ENCODE data around the gene USP35.

The USP35 gene

GRCh38 chr11:78160557-78160956 is 28.2 kb upstream of the USP35 start:
- TF ChIP-seq SUZ12 (IDR thresholded peaks at IDR 0.05), result no peak
- no peak for TF ChIP-seq ARNT (IDR thresholded peaks at IDR 0.05)
- no peak for DNase-seq (ENCODE audit: extremely low spot score)
- ChIA-PET POLR2A (interaction anchor here (1.0 to 1.9 kb wide), 2 partner anchors 21 kb away, joined by 5 to 6 read pairs; partner anchors contain the start of gene ALG8), CTCF (no interaction called here)

- CTCF ChIA-PET, result interaction anchor here (0.5 kb wide), 1 partner anchor 35 kb away, joined by 3 read pairs; no protein-coding TSS in a partner anchor
- TF ChIP-seq FOXK2 (IDR thresholded peaks at IDR 0.05) (no peak), FOXM1 (IDR thresholded peaks at IDR 0.05; ENCODE audit: borderline replicate concordance) (no peak), BHLHE40 (IDR thresholded peaks at IDR 0.05; ENCODE audit: borderline replicate concordance) (no peak), ZNF384 (IDR thresholded peaks at IDR 0.05) (no peak)
- DNase-seq (ENCODE audit: extremely low spot score), result no peak
- POLR2A ChIA-PET, result interaction anchor here (1.9 kb wide), 1 partner anchor 22 kb away, joined by 6 read pairs; the partner anchor contains the start of gene ALG8
Observed at GRCh38 chr11:78161346-78161745, 27.4 kb upstream of the USP35 start.

GRCh38 chr11:78161962-78162371 is 26.8 kb upstream of the USP35 start:
- ChIA-PET CTCF (no interaction called here), POLR2A (interaction anchor here (1.9 kb wide), 1 partner anchor 22 kb away, joined by 6 read pairs; the partner anchor contains the start of gene ALG8)
- no peak for DNase-seq (ENCODE audit: extremely low spot score)
- TF ChIP-seq NFRKB (IDR thresholded peaks at IDR 0.05) (no peak), FOXM1 (IDR thresholded peaks at IDR 0.05; ENCODE audit: borderline replicate concordance) (no peak), BHLHE40 (IDR thresholded peaks at IDR 0.05; ENCODE audit: borderline replicate concordance) (no peak), SP1 (IDR thresholded peaks at IDR 0.05) (no peak), TARDBP (IDR thresholded peaks at IDR 0.05) (no peak), CTBP1 (IDR thresholded peaks at IDR 0.05; ENCODE audit: borderline replicate concordance) (no peak), FOXK2 (IDR thresholded peaks at IDR 0.05) (no peak), FOXA1 (IDR thresholded peaks at IDR 0.05) (no peak), ZNF384 (IDR thresholded peaks at IDR 0.05) (no peak), SUZ12 (IDR thresholded peaks at IDR 0.05) (no peak), ARNT (IDR thresholded peaks at IDR 0.05) (no peak), ELF4 (IDR thresholded peaks at IDR 0.05) (no peak)

GRCh38 chr11:78163828-78164227 is 24.9 kb upstream of the USP35 start:
- TF ChIP-seq ARNT (IDR thresholded peaks at IDR 0.05) (no peak), FOXM1 (IDR thresholded peaks at IDR 0.05; ENCODE audit: borderline replicate concordance) (no peak)
- no peak for DNase-seq (ENCODE audit: extremely low spot score)
- CTCF ChIA-PET, result no interaction called here
- POLR2A ChIA-PET, result no interaction called here

- no peak for DNase-seq (ENCODE audit: extremely low spot score)
- no peak for TF ChIP-seq HDGF (IDR thresholded peaks at IDR 0.05; ENCODE audit: borderline replicate concordance)
- no peak for TF ChIP-seq L3MBTL2 (conservative IDR thresholded peaks at IDR 0.05)
- no peak for TF ChIP-seq ELF4 (IDR thresholded peaks at IDR 0.05)
- TF ChIP-seq SUZ12 (IDR thresholded peaks at IDR 0.05), result no peak
- TF ChIP-seq BHLHE40 (IDR thresholded peaks at IDR 0.05; ENCODE audit: borderline replicate concordance), result no peak
- no peak for TF ChIP-seq SP1 (IDR thresholded peaks at IDR 0.05)
- TF ChIP-seq PKNOX1 (IDR thresholded peaks at IDR 0.05), result no peak
- TF ChIP-seq FOXA1 (IDR thresholded peaks at IDR 0.05), result no peak
- TF ChIP-seq NFRKB (IDR thresholded peaks at IDR 0.05), result no peak
- no peak for TF ChIP-seq LEF1 (IDR thresholded peaks at IDR 0.05; ENCODE audit: borderline replicate concordance)
- TF ChIP-seq CTBP1 (IDR thresholded peaks at IDR 0.05; ENCODE audit: borderline replicate concordance), result no peak
- TF ChIP-seq ARNT (IDR thresholded peaks at IDR 0.05), result no peak
- no peak for TF ChIP-seq ZNF384 (IDR thresholded peaks at IDR 0.05)
- TF ChIP-seq FOXK2 (IDR thresholded peaks at IDR 0.05), result no peak
- TF ChIP-seq FOXM1 (IDR thresholded peaks at IDR 0.05; ENCODE audit: borderline replicate concordance), result no peak
- no peak for TF ChIP-seq TARDBP (IDR thresholded peaks at IDR 0.05)
- ChIA-PET POLR2A (interaction anchor here (1.8 kb wide), 1 partner anchor 25 kb away, joined by 6 read pairs; the partner anchor contains the start of gene ALG8), CTCF (no interaction called here)
Observed at GRCh38 chr11:78164471-78164870, 24.2 kb upstream of the USP35 start.

- POLR2A ChIA-PET, result no interaction called here
- no peak for TF ChIP-seq FOXA1 (IDR thresholded peaks at IDR 0.05)
- no peak for TF ChIP-seq ZNF384 (IDR thresholded peaks at IDR 0.05)
- TF ChIP-seq L3MBTL2 (conservative IDR thresholded peaks at IDR 0.05), result no peak
- no peak for TF ChIP-seq HDGF (IDR thresholded peaks at IDR 0.05; ENCODE audit: borderline replicate concordance)
- no peak for DNase-seq (ENCODE audit: extremely low spot score)
- CTCF ChIA-PET, result no interaction called here
Observed at GRCh38 chr11:78166855-78167469, 21.8 kb upstream of the USP35 start.

GRCh38 chr11:78168539-78169477 is 19.9 kb upstream of the USP35 start:
- TF ChIP-seq SP1 (IDR thresholded peaks at IDR 0.05), result no peak
- TF ChIP-seq TARDBP (IDR thresholded peaks at IDR 0.05), result no peak
- no peak for TF ChIP-seq L3MBTL2 (conservative IDR thresholded peaks at IDR 0.05)
- TF ChIP-seq FOXA1 (IDR thresholded peaks at IDR 0.05), result no peak
- TF ChIP-seq NFRKB (IDR thresholded peaks at IDR 0.05), result no peak
- CTCF ChIA-PET, result no interaction called here
- DNase-seq (ENCODE audit: extremely low spot score), result no peak
- POLR2A ChIA-PET, result interaction anchor here (1.6 kb wide), 1 partner anchor 29 kb away, joined by 7 read pairs; the partner anchor contains the start of gene ALG8

- DNase-seq (ENCODE audit: extremely low spot score), result no peak
- ChIA-PET CTCF (no interaction called here), POLR2A (no interaction called here)
- no peak for TF ChIP-seq FOXM1 (IDR thresholded peaks at IDR 0.05; ENCODE audit: borderline replicate concordance)
- no peak for TF ChIP-seq L3MBTL2 (conservative IDR thresholded peaks at IDR 0.05)
- no peak for TF ChIP-seq CTBP1 (IDR thresholded peaks at IDR 0.05; ENCODE audit: borderline replicate concordance)
- no peak for TF ChIP-seq SUZ12 (IDR thresholded peaks at IDR 0.05)
- no peak for TF ChIP-seq ELF4 (IDR thresholded peaks at IDR 0.05)
- no peak for TF ChIP-seq HDGF (IDR thresholded peaks at IDR 0.05; ENCODE audit: borderline replicate concordance)
- TF ChIP-seq BHLHE40 (IDR thresholded peaks at IDR 0.05; ENCODE audit: borderline replicate concordance), result no peak
- TF ChIP-seq SP1 (IDR thresholded peaks at IDR 0.05), result no peak
- TF ChIP-seq LEF1 (IDR thresholded peaks at IDR 0.05; ENCODE audit: borderline replicate concordance), result no peak
- TF ChIP-seq PKNOX1 (IDR thresholded peaks at IDR 0.05), result no peak
- no peak for TF ChIP-seq ZNF384 (IDR thresholded peaks at IDR 0.05)
- TF ChIP-seq NFRKB (IDR thresholded peaks at IDR 0.05), result no peak
- TF ChIP-seq ARNT (IDR thresholded peaks at IDR 0.05), result no peak
- no peak for TF ChIP-seq TARDBP (IDR thresholded peaks at IDR 0.05)
- no peak for TF ChIP-seq FOXK2 (IDR thresholded peaks at IDR 0.05)
- TF ChIP-seq FOXA1 (IDR thresholded peaks at IDR 0.05), result no peak
Observed at GRCh38 chr11:78170413-78170812, 18.3 kb upstream of the USP35 start.
